Loucy (cell line): ENCODE measurements around the gene ATP11B.

ENCODE experiments used
- H2AFZ ChIP-seq: fragments of 200-600 bp; sonication (generic); 2 replicates; pipeline ENCODE4 v1.6.0; 2016; ENCODE audit warnings: antibody characterized with exemption, mild to moderate bottlenecking, low read length, moderate library complexity
- H3F3A ChIP-seq: fragments of 200-600 bp; 2 replicates; pipeline ENCODE4 v1.6.0; 2016; ENCODE audit warnings: antibody characterized with exemption, low read depth, mild to moderate bottlenecking
- H3K27me3 ChIP-seq: fragments of 200-600 bp; sonication (generic); 2 replicates; pipeline ENCODE4 v1.6.1; 2014; ENCODE audit warnings: low read length, mild to moderate bottlenecking; ENCODE audit not compliant: insufficient read depth, poor library complexity, severe bottlenecking
- H3K36me3 ChIP-seq: fragments of 200-600 bp; sonication (generic); 2 replicates; pipeline ENCODE4 v1.6.1; 2016; ENCODE audit warnings: low read length; ENCODE audit not compliant: insufficient read depth
- H3K4me1 ChIP-seq: fragments of 200-600 bp; sonication (generic); 2 replicates; pipeline ENCODE4 v1.5.1; 2014; ENCODE audit warnings: low read length, mild to moderate bottlenecking; ENCODE audit not compliant: insufficient read depth, poor library complexity, severe bottlenecking
- H3K4me2 ChIP-seq: fragments of 200-600 bp; sonication (generic); 2 replicates; pipeline ENCODE4 v1.6.0; 2014; ENCODE audit warnings: antibody characterized with exemption, low read length, low read depth, mild to moderate bottlenecking; ENCODE audit not compliant: poor library complexity, severe bottlenecking
- H3K4me3 ChIP-seq: fragments of 200-600 bp; sonication (generic); 2 replicates; pipeline ENCODE4 v1.5.1; 2014; ENCODE audit warnings: low read length, mild to moderate bottlenecking, mixed read lengths; ENCODE audit not compliant: poor library complexity, severe bottlenecking
- H3K79me2 ChIP-seq: fragments of 200-600 bp; sonication (generic); 2 replicates; pipeline ENCODE4 v1.6.1; 2014; ENCODE audit warnings: low read length; ENCODE audit not compliant: insufficient read depth
- H3K9ac ChIP-seq: fragments of 200-600 bp; sonication (generic); 2 replicates; pipeline ENCODE4 v1.6.0; 2014; ENCODE audit warnings: mild to moderate bottlenecking, low read depth, low read length, moderate library complexity; ENCODE audit not compliant: poor library complexity, severe bottlenecking
- H3K9me2 ChIP-seq: fragments of 200-600 bp; sonication (generic); replicated peaks from 2 replicates; pipeline ENCODE4 v1.6.1; 2016; ENCODE audit warnings: low read depth, low read length, mixed read lengths
- H3K9me3 ChIP-seq: fragments of 200-600 bp; sonication (generic); 2 replicates; pipeline ENCODE4 v1.6.1; 2014; ENCODE audit warnings: mild to moderate bottlenecking, antibody characterized with exemption, low read length, low read depth; ENCODE audit not compliant: insufficient read depth
- H4K20me1 ChIP-seq: fragments of 200-600 bp; sonication (generic); 2 replicates; pipeline ENCODE4 v1.6.0; 2014; ENCODE audit warnings: antibody characterized with exemption, low read length, mild to moderate bottlenecking; ENCODE audit not compliant: insufficient read depth, poor library complexity, severe bottlenecking
- CTCF ChIP-seq: fragments of 200-600 bp; sonication (generic); conservative IDR thresholded peaks from 2 replicates; pipeline ENCODE4 v1.5.1; 2014; ENCODE audit warnings: mild to moderate bottlenecking, antibody characterized with exemption, low read length
- EZH2phosphoT487 ChIP-seq: fragments of 200-600 bp; IDR thresholded peaks from 2 replicates; pipeline ENCODE4 v1.6.1; 2018; ENCODE audit warnings: antibody characterized with exemption, mild to moderate bottlenecking, moderate library complexity, borderline replicate concordance

Gene ATP11B

GRCh38 chr3:182807061-182807460 lies 13.8 kb downstream of the ATP11B start:
- H4K20me1 ChIP-seq = no peaks in the 10 kb centered on the region
- TF ChIP-seq EZH2phosphoT487 (no peak), CTCF (no peak)

DNA sequence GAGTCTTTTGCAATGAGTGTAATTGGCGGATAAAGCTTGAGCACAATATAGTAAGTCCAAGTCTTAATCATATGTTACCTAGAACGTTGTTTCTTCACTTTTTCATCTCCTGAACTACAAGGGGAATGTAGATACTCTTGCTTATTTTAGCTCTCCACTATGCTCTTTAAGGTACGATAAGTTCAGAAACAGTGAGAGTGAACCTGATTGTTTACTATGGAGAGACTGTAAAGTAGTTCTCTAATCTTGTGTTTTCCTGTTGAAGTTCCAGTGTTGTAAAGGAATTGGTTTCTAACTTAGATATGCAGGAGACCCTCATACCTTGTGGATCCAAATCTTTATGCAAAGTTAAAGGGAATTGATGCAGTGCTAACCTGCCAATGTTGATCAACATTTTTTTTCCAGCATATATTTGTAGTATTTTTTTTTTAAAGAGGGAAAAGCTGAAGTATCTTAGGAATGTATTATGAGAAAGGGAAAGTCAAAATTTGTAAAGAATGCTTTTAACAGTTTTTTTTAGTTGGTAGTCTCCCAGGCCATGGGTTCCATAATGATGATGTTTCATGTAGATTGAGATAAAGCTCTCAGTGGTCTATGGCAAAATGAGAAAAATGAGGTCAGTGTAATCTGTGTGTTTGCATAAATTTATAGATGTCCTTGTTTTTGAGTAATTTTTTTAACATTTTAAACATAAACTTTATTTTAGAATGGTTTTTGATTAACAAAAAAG lies 14.9 kb downstream of the ATP11B start:
- Histone ChIP-seq H3F3A (no peaks in the 10 kb centered on the region), H3K4me1 (no peaks in the 10 kb centered on the region), H2AFZ (no peak overlapping the region), H4K20me1 (no peaks in the 10 kb centered on the region), H3K4me2 (no peak overlapping the region), H3K9ac (no peak overlapping the region), H3K79me2 (no peaks in the 10 kb centered on the region), H3K9me3 (no peaks in the 10 kb centered on the region), H3K4me3 (no peak overlapping the region), H3K27me3 (peaks cover 98% of the 10 kb centered on the region), H3K9me2 (no peaks in the 10 kb centered on the region), H3K36me3 (no peaks in the 10 kb centered on the region)
- TF ChIP-seq CTCF = no peak
- no peak for TF ChIP-seq EZH2phosphoT487

More at GRCh38 chr3:182807061-182807460, 13.8 kb downstream of the ATP11B start:
- no peaks in the 10 kb centered on the region for H3K36me3 ChIP-seq
- H3K4me3 ChIP-seq = no peak overlapping the region
- H2AFZ ChIP-seq = no peak overlapping the region
- H3K9me2 ChIP-seq = no peaks in the 10 kb centered on the region
- H3K9me3 ChIP-seq = no peaks in the 10 kb centered on the region
- no peak overlapping the region for H3K4me2 ChIP-seq
- H3K27me3 ChIP-seq = peaks cover 98% of the 10 kb centered on the region
- H3F3A ChIP-seq = no peaks in the 10 kb centered on the region
- H3K79me2 ChIP-seq = no peaks in the 10 kb centered on the region
- H3K4me1 ChIP-seq = no peaks in the 10 kb centered on the region
- H3K9ac ChIP-seq = no peak overlapping the region

GRCh38 chr3:182809531-182809930 lies 16.2 kb downstream of the ATP11B start:
- no peak overlapping the region for H3K9ac ChIP-seq
- peaks cover 95% of the 10 kb centered on the region for H3K27me3 ChIP-seq
- no peak overlapping the region for H3K4me3 ChIP-seq
- H3K4me2 ChIP-seq = no peak overlapping the region
- no peaks in the 10 kb centered on the region for H3F3A ChIP-seq
- H3K36me3 ChIP-seq = no peaks in the 10 kb centered on the region
- H2AFZ ChIP-seq = no peak overlapping the region
- no peaks in the 10 kb centered on the region for H3K4me1 ChIP-seq
- no peaks in the 10 kb centered on the region for H3K9me2 ChIP-seq
- H3K79me2 ChIP-seq = no peaks in the 10 kb centered on the region
- H3K9me3 ChIP-seq = no peaks in the 10 kb centered on the region
- no peaks in the 10 kb centered on the region for H4K20me1 ChIP-seq
- no peak for TF ChIP-seq EZH2phosphoT487
- TF ChIP-seq CTCF = no peak
